ENCODE measurements around the gene SLC49A3.

DNA sequence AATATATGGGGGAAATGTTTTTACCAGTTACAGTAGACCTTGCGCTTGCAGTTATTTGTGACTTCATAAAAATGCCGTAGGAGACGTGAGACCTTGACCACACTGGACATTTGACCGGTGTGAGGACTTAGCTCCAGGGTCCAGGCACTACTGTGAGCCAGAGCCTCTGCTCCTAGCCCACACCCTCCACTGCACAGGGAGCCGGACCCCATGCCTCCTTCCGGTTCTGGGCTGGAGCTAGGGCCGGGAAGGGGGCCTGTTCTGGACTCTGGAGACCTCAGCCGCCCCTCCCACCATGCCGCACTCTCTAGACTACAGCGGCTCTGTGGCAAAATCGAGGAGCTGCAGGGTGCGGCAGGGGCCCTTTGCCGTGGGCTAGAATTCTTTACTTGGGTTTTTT is 22.0 kb upstream of the SLC49A3 start:
- TF ChIP-seq EZH2 (IDR thresholded peaks at IDR 0.05; ENCODE audit: insufficient read depth, poor library complexity, severe bottlenecking) (no peak), EZH2phosphoT487 (IDR thresholded peaks at IDR 0.05; ENCODE audit: insufficient read depth, low read depth) (no peak)
